ENCODE results near the gene MORN4.

MORN4 gene

DNA sequence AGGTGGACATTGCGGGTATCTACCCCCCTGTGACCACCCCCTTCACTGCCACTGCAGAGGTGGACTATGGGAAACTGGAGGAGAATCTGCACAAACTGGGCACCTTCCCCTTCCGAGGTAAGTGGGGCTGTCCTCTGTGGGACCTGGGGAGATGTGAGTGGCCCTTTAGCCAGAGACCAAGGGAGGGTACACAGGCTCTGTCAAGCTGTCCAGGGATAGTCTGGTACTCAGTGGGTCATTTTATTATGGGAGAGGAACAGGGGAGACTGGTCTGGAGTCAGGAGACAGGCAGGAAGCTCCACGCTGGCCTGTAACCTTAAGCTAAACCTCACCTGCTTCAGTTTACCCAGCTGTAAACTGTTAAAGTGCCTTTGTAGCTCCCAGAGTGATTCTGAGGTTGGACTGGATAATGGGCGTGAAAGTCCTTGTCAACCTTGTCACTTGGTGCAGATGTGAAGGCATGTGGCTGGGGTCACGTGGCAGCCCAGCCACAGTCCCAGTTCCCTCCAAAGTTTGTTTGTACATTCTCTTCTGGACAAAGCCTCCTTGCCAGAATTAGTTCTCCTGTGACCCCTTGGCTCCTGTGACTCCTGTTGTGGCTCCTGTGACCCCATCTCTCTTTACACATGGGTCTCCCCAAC, 48.4 kb downstream of the MORN4 start:
- H3K27ac ChIP-seq, result no peak overlapping the region
- H3K9ac ChIP-seq, result no peak overlapping the region
- no peak overlapping the region for H2AFZ ChIP-seq (ENCODE audit: low read depth)
- no peaks in the 10 kb centered on the region for H3K4me1 ChIP-seq (ENCODE audit: low read depth, poor library complexity, severe bottlenecking)
- no peaks in the 10 kb centered on the region for H4K20me1 ChIP-seq (ENCODE audit: insufficient read depth)
- H3K36me3 ChIP-seq (ENCODE audit: insufficient read depth), result no peaks in the 10 kb centered on the region
- H3K79me2 ChIP-seq (ENCODE audit: insufficient read depth, low read depth), result no peaks in the 10 kb centered on the region
- TF ChIP-seq CTCF (conservative IDR thresholded peaks at IDR 0.05; ENCODE audit: low read depth, low read length), result no peak
- no peaks in the 10 kb centered on the region for H3K27me3 ChIP-seq (ENCODE audit: insufficient read depth, low read depth)
- no peak overlapping the region for H3K4me2 ChIP-seq
- no peak overlapping the region for H3K4me3 ChIP-seq (IDR thresholded peaks at IDR 0.05; ENCODE audit: insufficient read depth, low read depth, low read length)

DNA sequence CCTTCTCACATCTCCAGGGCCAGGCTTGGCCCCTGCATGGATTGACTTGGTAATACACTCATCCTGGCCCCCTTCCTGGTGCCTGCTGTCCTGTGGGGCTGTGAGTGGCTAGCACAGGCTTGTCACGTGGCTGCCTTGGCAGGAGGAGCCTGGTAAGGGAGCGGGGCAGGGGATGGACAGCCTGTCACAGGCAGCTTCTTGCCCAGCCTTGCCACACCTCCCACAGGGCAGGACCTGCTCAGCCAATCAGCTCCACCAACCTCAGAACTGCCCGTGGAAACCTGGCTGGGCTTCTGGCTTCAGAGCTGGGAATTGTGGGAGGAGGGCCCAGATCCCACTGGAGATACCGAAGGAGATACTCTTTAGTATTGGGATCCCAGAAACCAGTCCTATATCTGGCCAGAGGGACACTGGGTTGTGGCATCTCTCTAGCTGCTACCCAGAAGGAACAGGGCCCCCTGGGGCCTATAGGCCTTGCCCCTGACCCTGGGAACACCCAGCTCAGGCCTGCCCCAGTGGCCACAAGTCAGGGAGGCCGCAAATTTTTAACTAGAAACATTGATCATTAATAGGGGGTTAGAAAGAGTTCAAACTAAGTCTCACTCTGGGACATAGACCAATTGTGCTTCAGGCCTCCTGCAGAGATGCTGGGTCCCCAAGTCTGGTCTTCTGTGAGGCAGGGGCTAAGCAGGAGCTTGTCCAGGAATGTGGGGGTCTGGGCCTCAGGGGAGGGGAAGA, 49.1 kb downstream of the MORN4 start, which contains the start of gene HOGA1:
TSS of gene HOGA1 (plus strand) at position 330 of the 738 bp plus-strand sequence. CDS start at position 645, 315 bp downstream.
- Histone ChIP-seq H3K4me3 (IDR thresholded peaks at IDR 0.05; ENCODE audit: insufficient read depth, low read depth, low read length) (no peak within 1 kb of the TSS), H3K27ac (no peak within 1 kb of the TSS), H4K20me1 (ENCODE audit: insufficient read depth) (no peaks in the 10 kb centered on the region), H3K79me2 (ENCODE audit: insufficient read depth, low read depth) (no peaks in the 10 kb centered on the region), H3K4me1 (ENCODE audit: low read depth, poor library complexity, severe bottlenecking) (no peaks in the 10 kb centered on the region), H3K27me3 (ENCODE audit: insufficient read depth, low read depth) (no peaks in the 10 kb centered on the region), H3K4me2 (no peak within 1 kb of the TSS), H3K36me3 (ENCODE audit: insufficient read depth) (no peaks in the 10 kb centered on the region), H3K9ac (no peak within 1 kb of the TSS), H2AFZ (ENCODE audit: low read depth) (no peak within 1 kb of the TSS)
- no peak for TF ChIP-seq CTCF (conservative IDR thresholded peaks at IDR 0.05; ENCODE audit: low read depth, low read length)

- Histone ChIP-seq H3K9ac (no peak overlapping the region), H3K27ac (no peak overlapping the region), H2AFZ (ENCODE audit: low read depth) (no peak overlapping the region), H3K27me3 (ENCODE audit: insufficient read depth, low read depth) (no peaks in the 10 kb centered on the region), H3K36me3 (ENCODE audit: insufficient read depth) (no peaks in the 10 kb centered on the region), H3K4me1 (ENCODE audit: low read depth, poor library complexity, severe bottlenecking) (no peaks in the 10 kb centered on the region), H3K79me2 (ENCODE audit: insufficient read depth, low read depth) (no peaks in the 10 kb centered on the region), H4K20me1 (ENCODE audit: insufficient read depth) (no peaks in the 10 kb centered on the region), H3K4me2 (no peak overlapping the region), H3K4me3 (IDR thresholded peaks at IDR 0.05; ENCODE audit: insufficient read depth, low read depth, low read length) (no peak overlapping the region)
- no peak for TF ChIP-seq CTCF (conservative IDR thresholded peaks at IDR 0.05; ENCODE audit: low read depth, low read length)
Observed at GRCh38 chr10:97583476-97583875, 49.8 kb downstream of the MORN4 start.

- no peaks in the 10 kb centered on the region for H3K4me1 ChIP-seq (ENCODE audit: low read depth, poor library complexity, severe bottlenecking)
- no peak overlapping the region for H3K27ac ChIP-seq
- no peaks in the 10 kb centered on the region for H4K20me1 ChIP-seq (ENCODE audit: insufficient read depth)
- H3K27me3 ChIP-seq (ENCODE audit: insufficient read depth, low read depth), result no peaks in the 10 kb centered on the region
- no peak for TF ChIP-seq CTCF (conservative IDR thresholded peaks at IDR 0.05; ENCODE audit: low read depth, low read length)
- H3K4me3 ChIP-seq (IDR thresholded peaks at IDR 0.05; ENCODE audit: insufficient read depth, low read depth, low read length), result no peak overlapping the region
- H3K79me2 ChIP-seq (ENCODE audit: insufficient read depth, low read depth), result no peaks in the 10 kb centered on the region
- H3K36me3 ChIP-seq (ENCODE audit: insufficient read depth), result no peaks in the 10 kb centered on the region
- no peak overlapping the region for H3K9ac ChIP-seq
- no peak overlapping the region for H2AFZ ChIP-seq (ENCODE audit: low read depth)
- no peak overlapping the region for H3K4me2 ChIP-seq
Observed at GRCh38 chr10:97582169-97582568, 51.1 kb downstream of the MORN4 start.

Data from KMS-11 (cell line).